Stimulated activated CD4-positive, alpha-beta T cell treated with anti-CD3 and anti-CD28 coated beads, Interleukin-1b, Interleukin-23, amount 100 ng/mL, for 24 hours (primary cell): ENCODE data around the gene VSIG8.

ENCODE experiments used
- DNase-seq, 4 experiments: peaks; one replicate each; pipeline ENCODE4 v3.0.0-alpha.2; 2020; ENCODE audit warnings: low read depth in 4 of 4, low spot score in 1 of 4

VSIG8 gene

DNA sequence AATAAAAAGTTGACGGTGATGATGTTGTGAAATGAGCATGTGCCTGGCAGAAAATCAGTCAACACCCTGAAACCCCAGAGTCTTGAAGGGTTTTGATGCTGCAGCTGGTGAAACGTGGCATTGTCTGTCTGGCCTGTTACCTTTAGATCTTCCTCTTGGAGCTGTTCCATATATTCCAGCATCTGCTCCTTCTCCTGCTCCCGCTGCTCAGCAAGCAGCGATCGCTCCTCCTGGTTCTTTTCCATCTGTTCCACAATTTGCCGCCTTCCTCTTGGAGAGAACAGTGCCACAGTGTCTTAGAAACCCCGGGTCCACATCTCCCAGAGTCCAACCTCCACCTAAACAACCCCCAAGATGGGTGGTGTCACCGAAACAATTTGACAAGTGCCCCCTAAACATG, 21.8 kb upstream of the VSIG8 start:
- no peak for DNase-seq

DNA sequence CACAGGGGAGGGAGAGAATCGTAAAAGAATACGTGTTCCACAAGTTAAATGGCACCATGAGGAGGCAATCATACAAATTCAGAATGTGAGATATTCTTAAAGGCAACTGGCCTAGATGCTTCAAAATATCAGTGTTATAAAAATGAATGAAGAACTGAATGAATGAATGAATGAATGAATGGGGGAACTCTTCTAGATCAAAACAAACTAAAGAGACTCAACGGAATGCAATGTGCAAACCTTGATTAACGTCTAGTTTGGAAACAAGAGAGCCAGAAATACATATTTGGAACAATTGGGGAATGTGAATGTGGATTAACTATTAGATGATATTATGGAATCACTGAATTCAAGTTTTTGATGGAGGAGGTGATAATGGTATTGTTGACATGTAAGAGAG, 20.7 kb upstream of the VSIG8 start:
- DNase-seq = no peak

DNA sequence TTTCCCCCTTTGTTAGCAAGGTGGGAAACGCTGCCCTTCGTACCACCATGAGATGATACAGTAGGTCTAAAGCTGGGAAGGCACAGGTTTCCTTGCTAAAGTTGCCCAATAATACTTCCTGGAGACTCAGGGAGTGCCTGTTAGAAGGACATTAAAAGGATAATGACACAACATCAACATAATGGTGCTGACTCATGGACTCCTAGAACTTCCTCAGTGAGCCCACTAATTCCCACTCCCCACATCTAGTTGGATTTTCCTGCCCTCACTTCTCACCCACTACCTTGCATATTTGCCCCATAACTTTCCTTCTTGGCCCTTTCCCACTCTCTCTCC, 20.0 kb upstream of the VSIG8 start:
- DNase-seq = no peak

DNA sequence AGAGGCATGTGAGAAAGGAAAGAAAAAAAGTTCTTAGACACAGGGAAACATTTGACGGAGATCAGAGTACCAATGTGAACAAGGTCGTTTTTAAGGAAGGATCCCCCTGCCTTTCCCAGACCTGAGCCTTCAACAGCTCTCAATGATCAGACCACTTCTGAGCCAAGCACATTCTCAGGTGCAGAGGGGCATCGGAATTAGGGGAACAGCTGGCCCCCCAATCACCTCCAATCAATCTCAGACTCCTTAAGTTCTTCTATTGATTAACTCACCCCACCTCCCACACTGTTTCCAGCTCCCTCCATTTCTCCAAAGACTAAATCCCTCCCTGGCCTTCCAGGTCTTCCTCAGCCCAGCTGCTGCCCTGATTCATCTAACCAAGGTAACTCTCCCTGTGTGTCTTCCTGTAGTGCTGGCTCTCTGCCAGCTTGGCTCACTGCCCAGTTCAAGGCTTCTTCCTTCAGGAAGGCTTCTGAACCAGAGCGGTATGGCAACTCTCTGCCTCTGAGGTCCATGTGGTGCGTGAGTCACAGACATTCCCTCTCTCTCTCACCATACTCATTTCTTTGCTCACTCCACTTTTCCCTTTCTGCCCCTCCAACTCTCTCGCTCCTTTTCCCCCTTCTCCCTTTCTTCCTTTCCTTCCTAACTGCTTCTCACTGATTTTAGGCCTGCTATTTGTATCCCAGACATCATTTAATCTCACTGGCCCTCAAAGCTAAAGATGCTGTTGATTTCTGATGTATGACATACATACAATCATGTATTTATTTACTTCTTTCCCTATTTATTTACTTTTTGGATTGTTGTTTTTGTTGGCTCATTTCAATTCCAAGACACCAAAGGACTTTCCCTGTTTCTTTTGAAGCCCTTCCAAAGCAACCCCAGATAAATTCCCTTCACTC, 19.4 kb upstream of the VSIG8 start:
- DNase-seq = no peak

DNA sequence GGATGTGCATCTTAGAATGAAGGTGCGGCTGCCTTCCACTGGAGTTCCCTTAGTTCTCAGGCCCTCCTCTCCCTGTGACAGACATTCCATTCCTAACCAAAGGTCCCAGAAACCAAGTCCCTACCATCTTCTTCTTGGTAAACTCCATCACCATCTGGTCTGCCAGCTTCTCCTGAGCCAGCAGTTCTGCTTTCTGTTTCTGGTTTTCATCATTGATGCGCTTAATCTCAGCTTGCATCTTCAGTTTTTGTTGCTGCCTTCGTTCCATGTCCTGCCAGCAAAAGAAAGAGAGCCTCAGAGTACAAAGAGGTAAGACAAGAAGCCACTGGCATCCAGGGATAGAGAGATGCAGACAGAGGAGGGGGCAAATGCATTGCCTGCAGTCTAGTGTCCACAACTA, 18.0 kb upstream of the VSIG8 start:
- DNase-seq = no peak

DNA sequence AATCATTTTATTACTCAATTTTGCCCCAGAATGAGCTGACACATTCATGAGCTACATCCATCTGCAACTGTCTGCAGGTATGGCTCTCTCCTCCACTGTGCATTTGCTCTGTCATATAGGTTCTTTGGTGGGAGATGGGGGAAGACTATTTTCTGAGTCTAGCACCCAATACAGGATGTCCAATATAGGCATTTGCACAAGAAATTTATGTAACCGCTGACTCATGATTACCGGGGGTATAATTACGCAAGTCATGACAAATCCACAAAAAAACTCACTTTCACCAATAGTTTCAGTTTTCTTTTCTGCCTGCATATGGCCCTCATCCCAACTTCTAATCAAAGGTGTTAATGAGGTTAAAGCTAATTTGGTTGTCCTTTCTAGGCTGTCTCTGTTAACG, 17.5 kb upstream of the VSIG8 start:
- DNase-seq = no peak

DNA sequence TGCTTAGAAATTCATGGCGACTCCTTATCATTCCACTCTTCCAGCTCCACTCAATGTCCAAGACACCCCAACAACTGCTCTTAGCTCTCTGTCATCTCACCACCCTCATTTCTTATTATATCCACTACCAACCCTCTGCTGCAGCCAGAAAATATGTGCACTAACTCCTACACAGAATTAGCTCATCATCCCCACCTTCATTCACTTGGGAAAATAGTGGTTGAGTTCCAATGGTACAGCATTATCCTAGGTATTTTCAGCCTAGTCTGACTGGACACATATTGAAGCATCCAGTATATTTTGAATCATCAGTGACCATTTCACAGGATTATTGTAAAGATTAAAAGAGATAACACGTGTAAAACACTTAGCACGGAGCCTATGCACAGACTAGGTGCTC, 16.7 kb upstream of the VSIG8 start:
- no peak for DNase-seq

DNA sequence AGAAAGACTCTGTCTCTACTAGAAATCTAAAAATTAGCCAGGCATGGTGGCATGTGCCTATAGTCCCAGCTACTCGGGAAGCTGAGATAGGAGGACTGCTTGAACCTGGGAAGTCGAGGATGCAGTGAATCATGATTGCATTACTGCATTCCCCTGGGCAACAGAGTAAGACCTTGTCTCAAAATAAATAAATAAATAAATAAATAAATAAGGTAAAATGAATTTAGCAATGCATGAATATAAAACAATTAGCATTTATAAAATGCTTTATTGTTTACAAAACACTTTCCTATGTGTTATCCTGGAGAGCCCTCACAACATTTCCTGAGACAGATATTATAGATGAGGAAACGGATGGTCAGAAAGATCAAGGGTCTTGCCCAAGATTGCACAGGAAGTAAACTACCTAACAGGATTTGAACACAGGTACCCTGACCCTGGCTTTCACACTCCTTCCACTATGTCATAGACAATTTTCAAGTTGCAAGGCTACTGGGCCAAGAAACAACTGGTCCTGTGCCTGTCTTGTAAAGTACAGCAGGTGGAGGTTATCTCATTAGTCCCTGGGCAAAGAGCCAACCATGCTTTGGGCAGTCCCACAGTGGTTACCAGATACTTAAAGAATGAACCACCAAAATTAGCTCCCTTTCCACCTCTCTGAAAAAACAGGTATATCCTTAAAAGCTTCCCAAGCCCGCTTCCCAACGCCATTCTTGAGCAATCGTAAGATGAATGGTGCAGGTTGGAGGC, 15.4 kb upstream of the VSIG8 start:
- DNase-seq = no peak

DNA sequence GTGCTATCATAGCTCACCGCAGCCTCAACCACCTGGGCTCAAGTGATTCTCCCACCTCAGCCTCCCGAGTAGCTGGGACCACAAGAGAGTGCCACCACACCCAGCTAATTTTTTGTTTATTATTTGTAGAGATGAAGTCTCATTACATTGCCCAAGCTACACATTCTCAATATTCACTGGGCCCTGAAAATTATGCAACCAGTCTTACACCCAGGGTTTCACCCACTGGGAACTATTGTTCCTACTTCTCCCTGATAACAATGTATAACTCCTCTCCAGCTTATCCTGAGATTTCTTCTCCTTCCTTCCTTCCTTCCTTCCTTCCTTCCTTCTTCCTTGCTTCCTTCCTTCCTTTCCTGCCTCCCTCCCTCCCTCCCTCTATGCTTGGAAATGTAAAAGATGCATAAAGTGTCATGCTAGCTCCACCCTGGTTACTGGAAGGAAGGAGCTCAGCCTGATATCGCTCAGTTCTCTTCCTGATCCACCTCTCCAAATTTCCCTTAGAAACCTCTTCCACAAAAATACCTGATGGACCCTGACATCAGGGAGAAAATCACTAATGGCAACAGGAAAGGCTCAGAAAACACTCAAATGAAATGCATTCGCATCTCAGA, 11.2 kb upstream of the VSIG8 start:
- DNase-seq = no peak

DNA sequence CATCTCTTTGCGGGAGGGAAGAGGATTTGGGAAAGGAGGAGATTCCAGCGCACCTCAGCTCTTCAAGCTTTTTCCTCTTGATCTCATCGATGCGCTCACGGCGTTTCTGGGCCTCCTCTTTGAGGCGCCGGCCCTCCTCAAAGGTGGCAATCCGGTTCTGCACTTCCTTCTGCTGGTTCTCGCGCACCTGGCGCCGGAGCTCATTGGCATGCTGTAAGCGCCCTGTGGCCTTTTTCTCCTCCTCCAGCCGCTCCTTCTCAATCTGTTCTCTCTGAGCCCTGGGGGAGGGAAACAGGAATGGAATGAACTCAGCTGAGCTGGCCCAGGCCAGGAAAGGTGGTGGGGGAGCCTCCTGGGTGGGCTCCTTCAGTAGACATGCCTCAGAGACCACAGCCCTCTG, 10.4 kb upstream of the VSIG8 start:
- DNase-seq = no peak

DNA sequence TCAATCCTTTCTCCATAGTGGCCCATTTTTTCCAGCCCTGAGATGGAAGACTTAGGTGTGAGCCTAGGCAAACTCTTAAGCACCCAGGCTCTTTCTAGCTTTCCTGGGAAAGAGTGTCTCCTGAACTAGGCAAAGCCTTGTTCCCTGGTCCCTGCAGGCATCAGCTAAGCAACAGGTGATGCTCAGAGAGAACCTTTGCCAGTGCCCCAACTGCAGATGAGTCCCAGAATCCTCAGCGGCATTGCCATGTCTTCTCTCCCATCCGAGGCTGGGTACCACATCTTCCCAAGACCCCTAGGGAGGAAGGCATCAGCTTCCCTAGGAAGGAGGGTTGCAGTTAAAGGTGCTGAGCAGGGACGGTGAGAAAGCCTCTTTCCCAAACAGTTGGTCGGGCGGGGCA, 8.2 kb upstream of the VSIG8 start:
- DNase-seq = no peak

DNA sequence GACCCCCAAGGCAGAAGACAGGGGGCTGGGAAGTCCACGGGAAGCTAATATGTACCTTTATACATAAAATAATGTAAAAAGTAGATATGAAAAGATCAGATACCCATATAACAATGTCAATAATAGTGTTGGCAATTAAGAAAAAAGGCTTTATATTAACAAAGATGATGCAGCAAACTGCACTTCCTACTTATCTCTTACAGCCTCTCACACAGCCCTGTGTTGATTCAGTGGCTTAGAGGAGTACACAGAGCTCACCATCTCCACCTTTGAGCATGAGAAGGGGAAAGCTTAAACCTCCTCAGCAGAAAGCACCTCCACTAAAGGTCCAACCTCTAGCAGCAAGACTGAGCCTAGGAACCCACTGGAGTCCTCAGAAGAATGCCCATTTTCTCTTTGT, 7.2 kb upstream of the VSIG8 start:
- no peak for DNase-seq

DNA sequence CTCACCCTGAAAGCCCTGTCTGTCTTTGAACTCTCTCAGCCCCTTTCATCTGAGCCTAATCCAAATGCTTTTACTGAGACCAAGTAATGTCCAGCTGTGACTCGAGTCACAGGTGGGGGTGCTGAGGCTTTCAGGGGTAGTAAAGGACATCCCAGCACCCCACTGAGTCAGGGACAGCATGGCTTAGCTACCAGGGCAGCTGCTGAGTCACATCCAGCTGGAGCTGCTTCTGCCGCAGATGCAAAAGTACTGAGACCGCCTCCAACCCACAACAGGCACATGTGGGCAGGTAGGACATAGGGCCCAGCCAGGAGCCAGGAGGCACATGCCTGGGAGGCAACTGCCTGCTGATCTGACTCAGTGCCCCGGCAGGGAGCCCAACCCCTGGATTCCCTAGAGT, 6.7 kb upstream of the VSIG8 start:
- no peak for DNase-seq

DNA sequence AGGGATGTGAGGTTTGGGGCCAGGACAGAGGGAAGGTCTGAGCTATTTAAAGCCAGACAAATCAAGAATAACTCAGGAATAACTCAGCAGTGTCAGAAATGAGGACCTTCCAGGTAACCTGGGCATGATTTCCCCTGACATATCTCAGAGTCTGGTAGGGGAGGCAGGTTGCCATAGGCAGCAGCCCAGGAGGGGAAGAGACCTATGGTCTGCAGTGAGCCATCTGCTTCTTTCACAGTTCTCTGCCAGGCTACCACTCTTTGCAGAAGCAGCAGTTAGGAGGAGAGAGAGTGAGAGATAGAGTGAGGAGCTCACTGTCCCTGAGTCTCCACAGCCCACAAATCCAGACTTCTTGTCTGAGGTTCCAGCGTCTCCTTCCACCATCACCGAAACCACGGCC, 6.3 kb upstream of the VSIG8 start:
- DNase-seq = no peak

DNA sequence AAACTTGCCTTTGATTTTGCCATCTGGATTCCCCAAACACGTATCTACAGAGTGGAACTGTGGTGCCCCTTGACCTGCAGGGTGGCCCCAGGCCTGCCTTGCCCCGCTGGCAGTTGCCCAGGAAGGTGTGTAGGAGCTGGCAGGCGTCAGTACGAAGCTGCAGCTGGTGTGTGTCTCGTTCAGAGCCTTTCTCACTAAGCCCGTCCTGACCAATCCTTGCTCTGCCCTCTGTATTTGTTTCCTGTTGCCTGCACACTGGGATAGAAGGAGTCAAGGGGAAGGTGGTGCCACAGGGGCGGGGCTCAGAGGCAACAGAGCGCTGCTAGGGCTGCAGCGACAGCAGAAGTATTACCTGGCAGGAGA, 5.2 kb upstream of the VSIG8 start:
- no peak for DNase-seq

DNA sequence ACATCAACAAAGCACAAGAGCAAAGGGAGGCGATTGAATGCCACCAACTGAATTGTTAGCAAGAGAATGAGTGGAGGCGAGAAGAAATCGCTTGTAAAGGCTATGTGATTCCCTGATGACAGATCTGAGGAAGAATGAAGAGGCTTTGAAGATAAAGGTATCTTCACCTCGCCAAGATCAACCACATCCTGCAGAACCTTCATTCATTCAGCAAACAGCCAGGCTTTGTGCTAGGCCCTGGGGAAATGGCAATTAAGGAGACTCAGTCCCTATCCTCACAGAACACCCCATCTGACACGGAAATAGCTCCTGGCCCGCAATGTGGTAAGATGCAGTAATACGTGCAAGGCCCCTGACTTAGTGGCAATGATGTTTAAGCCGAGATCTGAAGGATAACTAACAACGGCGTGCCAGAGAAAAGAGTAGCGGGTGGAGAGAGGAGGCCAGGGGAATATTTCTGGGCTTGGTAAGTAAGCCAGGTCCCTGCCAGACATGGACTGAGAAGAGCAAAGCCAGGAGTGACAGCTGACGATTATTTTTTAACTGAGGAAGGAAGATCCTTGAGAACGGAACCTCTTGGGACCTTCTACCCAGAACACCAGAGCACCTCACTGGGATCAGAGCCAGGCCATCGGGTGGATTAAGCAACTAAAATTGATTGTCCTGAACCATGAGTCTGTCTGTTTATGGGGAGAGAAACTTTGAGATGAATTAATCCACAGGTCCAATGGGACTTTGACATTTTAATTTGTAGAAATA, 4.6 kb upstream of the VSIG8 start:
- DNase-seq = no peak

DNA sequence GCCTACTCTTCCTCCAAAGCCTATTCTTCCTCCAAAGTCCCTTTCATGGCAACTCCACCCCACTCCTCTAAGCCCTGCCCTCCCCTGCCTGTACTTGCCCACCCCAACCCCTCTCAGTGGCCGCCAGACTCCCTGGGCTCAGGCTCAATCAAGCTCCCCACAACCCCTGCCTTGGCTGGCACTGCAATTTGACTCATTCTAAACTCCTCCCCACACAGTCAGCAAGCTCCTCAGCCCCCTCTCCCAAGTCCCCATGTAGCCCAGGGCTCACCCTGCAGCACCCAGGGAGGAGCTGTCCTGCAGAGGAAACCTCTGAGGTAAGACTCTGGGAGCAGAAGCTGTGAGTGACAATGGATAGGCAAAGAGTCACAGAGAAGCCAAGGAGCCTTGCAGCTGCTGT, 3.6 kb upstream of the VSIG8 start:
- DNase-seq = no peak

DNA sequence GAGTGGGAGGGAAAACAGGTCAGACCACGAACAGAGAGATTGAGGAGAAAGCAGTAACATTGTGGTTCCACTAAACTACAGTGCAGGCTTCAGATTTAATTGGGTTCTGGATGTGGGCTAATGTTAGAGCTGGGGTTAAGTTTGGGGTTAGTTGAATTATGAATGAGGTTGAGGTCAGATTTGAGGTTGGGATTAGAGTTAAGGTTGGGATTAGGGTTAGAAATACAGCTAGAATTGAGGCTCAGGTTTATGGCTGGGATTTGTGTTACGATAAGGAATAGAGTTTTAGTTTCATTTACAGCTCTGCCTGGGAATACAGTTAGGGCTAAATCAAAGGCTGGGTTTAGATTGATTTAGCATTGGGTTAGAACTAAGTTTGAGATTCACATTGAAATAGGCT, 1.8 kb upstream of the VSIG8 start:
- no peak for DNase-seq

DNA sequence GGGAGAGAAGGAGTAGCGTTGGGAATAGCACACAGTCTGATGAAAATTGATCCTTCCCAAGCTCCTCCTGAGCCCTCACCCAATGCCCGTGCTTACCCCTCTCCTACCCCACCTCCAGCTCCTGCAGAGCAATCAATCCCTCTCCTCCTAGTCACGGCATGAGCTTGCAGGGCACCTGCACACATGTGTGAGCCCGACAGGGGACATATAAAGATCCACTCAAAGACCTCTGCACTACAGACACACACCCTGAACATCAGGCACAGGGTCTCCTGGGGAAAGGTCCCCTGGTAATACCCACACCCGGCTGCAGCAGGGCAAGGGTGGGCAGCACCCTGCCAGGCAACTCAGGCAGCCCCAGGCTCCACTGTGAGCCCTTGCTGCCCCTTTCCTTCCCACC, 426 bp downstream of the VSIG8 start:
- no peak for DNase-seq

DNA sequence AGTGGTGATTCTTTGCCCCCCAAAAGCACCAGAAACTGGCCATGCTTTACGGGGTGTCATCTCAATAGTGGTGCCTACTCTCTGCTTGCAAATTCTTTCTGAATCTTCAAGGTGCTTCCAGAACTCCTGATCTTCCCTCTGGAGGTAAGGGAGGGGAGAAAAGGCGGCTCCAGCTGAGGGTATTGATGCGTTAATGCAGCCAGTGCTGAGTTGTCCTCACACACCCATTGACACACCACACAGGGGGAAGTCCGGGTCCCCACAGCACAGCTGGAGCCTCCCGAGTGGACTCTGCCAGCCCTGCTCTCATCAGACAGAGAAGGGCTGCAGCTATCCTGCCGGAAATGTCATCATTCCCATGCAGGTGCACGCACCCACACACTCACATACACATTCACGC, 1.2 kb downstream of the VSIG8 start:
- DNase-seq = no peak

DNA sequence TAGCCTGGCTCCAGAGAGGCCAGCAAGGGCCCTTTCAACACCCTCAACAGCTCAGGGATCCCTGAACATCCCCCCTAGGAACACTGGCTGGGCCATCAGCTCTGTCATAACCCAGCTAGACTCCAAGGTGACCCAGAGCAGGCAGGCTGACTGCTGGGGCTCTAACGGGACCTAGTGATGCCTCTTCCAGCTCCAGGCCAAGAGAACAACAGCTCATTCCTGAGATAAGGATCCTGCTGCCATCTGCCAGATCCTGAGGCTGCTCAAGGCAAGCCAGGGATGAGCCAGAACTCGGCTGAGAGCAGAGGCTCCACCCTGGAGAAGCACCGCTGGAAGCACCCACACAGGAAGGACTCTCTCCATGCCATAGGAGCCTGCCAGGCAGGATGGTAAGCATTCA, 2.0 kb downstream of the VSIG8 start:
- no peak for DNase-seq
